MCF 10A (cell line): ENCODE data around the gene ZMYND11. TPM values are rescaled to one million over a fixed set of nuclear protein-coding genes. Genes with fewer than 3 reads are reported as not detected.

Source experiments
- BruUV-seq: library from RNA; stranded (reverse); fragments of 400-500 nt; replicated peaks from 2 replicates; lab custom pipeline; 2021; lab: Mats Ljungman, UMichigan
- CTCF ChIA-PET: fragments of 300-600 bp; sonication (Branson Sonifier 250); formaldehyde crosslinking; extraction: SDS; loops from one replicate; lab custom pipeline; 2021; ENCODE audit warnings: antibody characterized with exemption, inconsistent platforms; lab: Yijun Ruan, JAX
- POLR2A ChIA-PET: fragments of 300-600, 350-650 bp; sonication (Branson Sonifier 250); formaldehyde crosslinking; extraction: SDS; loops from one replicate; lab custom pipeline; 2020; ENCODE audit warnings: antibody characterized with exemption, inconsistent platforms; lab: Yijun Ruan, JAX
- DNase-seq: peaks from one replicate; pipeline ENCODE4 v3.0.0-alpha.2; 2018; ENCODE audit not compliant: unreplicated experiment
- H3K27ac Mint-ChIP-seq: one replicate; pipeline ENCODE4 v1.8.0; 2022; ENCODE audit warnings: mild to moderate bottlenecking, low read depth, mixed read lengths; ENCODE audit not compliant: unreplicated experiment
- H3K27me3 Mint-ChIP-seq: one replicate; pipeline ENCODE4 v1.8.0; 2022; ENCODE audit warnings: mixed read lengths; ENCODE audit not compliant: insufficient read depth, unreplicated experiment
- H3K36me3 Mint-ChIP-seq: one replicate; pipeline ENCODE4 v1.8.0; 2022; ENCODE audit warnings: mild to moderate bottlenecking, moderate library complexity, mixed read lengths; ENCODE audit not compliant: insufficient read depth, unreplicated experiment
- H3K4me1 Mint-ChIP-seq: one replicate; pipeline ENCODE4 v1.8.0; 2022; ENCODE audit warnings: mixed read lengths; ENCODE audit not compliant: insufficient read depth, unreplicated experiment
- H3K4me3 Mint-ChIP-seq: one replicate; pipeline ENCODE4 v1.8.0; 2022; ENCODE audit warnings: mild to moderate bottlenecking, moderate library complexity, mixed read lengths; ENCODE audit not compliant: unreplicated experiment
- H3K9me3 Mint-ChIP-seq: one replicate; pipeline ENCODE4 v1.8.0; 2022; ENCODE audit warnings: mixed read lengths; ENCODE audit not compliant: unreplicated experiment
- intact Hi-C: fragments of 100-400 bp; cut with micrococcal nuclease; formaldehyde crosslinking; loops from 2 replicates; pipeline ENCODE4 v1.14.1; 2022
- total RNA-seq: library from RNA; stranded (reverse); gene quantifications from 2 replicates; pipeline ENCODE4 v1.2.3, GENCODE V29; 2022
- TF ChIP-seq, protein P1 (sequence below): fragments of 200-600 bp; IDR thresholded peaks from one replicate; pipeline ENCODE4 v1.8.0; 2022; ENCODE audit warnings: antibody characterized with exemption, mild to moderate bottlenecking; ENCODE audit not compliant: unreplicated experiment

The ZMYND11 gene
- total RNA-seq, 1 experiment from 2014 or later = 70.4 TPM

DNA sequence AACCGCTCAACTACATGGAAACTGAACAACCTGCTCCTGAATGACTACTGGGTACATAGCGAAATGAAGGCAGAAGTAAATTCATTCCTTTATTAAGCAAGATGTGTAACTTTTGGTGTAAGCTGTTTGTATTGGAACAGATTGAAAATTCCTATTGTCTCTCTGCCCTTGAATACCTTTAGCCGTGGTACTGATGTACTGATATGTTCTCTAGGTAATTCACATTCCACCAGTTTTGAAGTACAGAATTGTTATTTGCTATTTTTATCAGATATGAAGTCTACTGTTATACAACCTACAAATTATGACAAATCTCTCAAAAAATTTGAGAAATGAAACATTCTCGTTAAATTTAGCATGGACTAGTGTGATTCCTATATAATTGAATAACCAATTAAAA, 17.7 kb downstream of the ZMYND11 start:
- Mint-ChIP-seq H3K4me1 (no peaks in the 10 kb centered on the region), H3K9me3 (peaks cover 7% of the 10 kb centered on the region), H3K36me3 (no peaks in the 10 kb centered on the region), H3K4me3 (no peak overlapping the region), H3K27me3 (no peaks in the 10 kb centered on the region), H3K27ac (no peak overlapping the region)
- no TSS peak for BruUV-seq
- TF ChIP-seq, protein P1, sequence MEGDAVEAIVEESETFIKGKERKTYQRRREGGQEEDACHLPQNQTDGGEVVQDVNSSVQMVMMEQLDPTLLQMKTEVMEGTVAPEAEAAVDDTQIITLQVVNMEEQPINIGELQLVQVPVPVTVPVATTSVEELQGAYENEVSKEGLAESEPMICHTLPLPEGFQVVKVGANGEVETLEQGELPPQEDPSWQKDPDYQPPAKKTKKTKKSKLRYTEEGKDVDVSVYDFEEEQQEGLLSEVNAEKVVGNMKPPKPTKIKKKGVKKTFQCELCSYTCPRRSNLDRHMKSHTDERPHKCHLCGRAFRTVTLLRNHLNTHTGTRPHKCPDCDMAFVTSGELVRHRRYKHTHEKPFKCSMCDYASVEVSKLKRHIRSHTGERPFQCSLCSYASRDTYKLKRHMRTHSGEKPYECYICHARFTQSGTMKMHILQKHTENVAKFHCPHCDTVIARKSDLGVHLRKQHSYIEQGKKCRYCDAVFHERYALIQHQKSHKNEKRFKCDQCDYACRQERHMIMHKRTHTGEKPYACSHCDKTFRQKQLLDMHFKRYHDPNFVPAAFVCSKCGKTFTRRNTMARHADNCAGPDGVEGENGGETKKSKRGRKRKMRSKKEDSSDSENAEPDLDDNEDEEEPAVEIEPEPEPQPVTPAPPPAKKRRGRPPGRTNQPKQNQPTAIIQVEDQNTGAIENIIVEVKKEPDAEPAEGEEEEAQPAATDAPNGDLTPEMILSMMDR = no peak
- ChIA-PET POLR2A (interaction anchor here (1.1 kb wide), 1 partner anchor 12 kb away, joined by 3 read pairs; no protein-coding TSS in a partner anchor), CTCF (no interaction called here)
- intact Hi-C loops = no loop called here
- DNase-seq = no peak

DNA sequence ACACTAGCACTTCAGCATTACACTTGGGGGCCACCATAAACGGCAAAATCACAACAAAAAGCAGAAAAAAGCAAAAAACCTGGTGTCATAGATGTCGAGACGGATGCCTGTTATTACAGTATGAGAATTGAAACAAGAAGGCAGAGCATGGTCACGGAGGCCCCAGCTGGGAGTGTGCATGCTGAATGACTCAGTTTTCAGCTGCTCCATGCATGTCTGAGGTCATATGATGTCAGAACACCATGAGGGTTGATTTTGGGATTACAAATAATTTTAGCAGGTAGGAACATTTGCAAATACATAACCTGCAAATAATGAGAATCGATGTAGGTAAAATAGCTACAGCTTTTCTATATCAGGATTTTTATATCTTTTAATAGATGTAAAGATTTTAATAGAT, 19.1 kb downstream of the ZMYND11 start:
- no peak for DNase-seq
- POLR2A ChIA-PET = interaction anchor here (0.7 kb wide), 1 partner anchor 21 kb away, joined by 4 read pairs; no protein-coding TSS in a partner anchor
- Mint-ChIP-seq H3K27me3 (no peaks in the 10 kb centered on the region), H3K27ac (no peak overlapping the region), H3K4me1 (no peaks in the 10 kb centered on the region), H3K36me3 (no peaks in the 10 kb centered on the region), H3K4me3 (no peak overlapping the region), H3K9me3 (peaks cover 7% of the 10 kb centered on the region)
- intact Hi-C loops = no loop called here
- CTCF ChIA-PET = no interaction called here
- TF ChIP-seq, protein P1 = no peak
- no TSS peak for BruUV-seq

DNA sequence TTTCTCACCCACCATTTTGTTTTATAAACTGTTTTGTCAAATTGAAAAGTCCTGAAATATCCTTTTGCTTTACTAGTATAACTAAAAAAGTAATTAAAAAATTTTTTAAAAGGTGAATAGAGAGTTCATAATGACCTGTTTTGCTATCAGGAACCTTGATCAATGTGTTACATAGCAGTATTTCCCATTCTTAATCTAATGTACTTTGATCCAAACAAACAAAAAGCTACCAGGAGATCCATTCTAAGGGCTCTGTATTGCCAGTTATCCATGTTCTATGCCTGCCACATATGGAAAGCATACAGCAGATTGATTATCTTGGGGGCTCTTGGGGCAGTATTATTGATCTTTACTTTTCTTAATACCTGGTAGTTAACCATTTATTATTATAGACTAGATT, 32.1 kb downstream of the ZMYND11 start:
- TF ChIP-seq, protein P1 = no peak
- peaks cover 2% of the 10 kb centered on the region for H3K36me3 Mint-ChIP-seq
- intact Hi-C loops = no loop called here

DNA sequence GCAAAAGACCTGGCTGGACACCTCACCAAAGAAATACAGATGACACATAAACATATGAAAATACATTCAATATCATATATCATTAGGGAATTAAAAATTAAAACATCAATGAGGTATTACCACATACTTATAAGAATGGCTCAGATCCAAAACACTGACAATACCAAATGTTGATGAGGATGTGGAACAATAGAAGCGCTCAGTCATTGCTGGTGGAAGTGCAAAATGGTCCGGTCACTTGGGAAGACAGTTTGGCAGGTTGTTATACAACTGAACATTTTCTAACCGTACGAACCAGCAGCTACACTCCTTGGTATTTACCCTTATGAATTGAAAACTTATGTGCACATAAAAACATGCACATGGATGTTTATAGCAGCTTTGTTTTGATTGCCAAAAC, 38.5 kb downstream of the ZMYND11 start:
- POLR2A ChIA-PET = no interaction called here
- intact Hi-C loops = no loop called here

More for the DNA sequence above, 32.1 kb downstream of the ZMYND11 start:
- no peaks in the 10 kb centered on the region for H3K4me1 Mint-ChIP-seq
- H3K27ac Mint-ChIP-seq = no peak overlapping the region
- H3K27me3 Mint-ChIP-seq = no peaks in the 10 kb centered on the region
- DNase-seq = no peak
- no TSS peak for BruUV-seq
- ChIA-PET POLR2A (interaction anchor here (0.6 to 0.7 kb wide), 2 partner anchors 9 to 47 kb away, joined by 3 read pairs; no protein-coding TSS in a partner anchor), CTCF (no interaction called here)
- no peak overlapping the region for H3K4me3 Mint-ChIP-seq
- peaks cover 33% of the 10 kb centered on the region for H3K9me3 Mint-ChIP-seq

More for the DNA sequence above, 38.5 kb downstream of the ZMYND11 start:
- Mint-ChIP-seq H3K27me3 (no peaks in the 10 kb centered on the region), H3K4me3 (no peak overlapping the region), H3K9me3 (peaks cover 15% of the 10 kb centered on the region), H3K4me1 (no peaks in the 10 kb centered on the region), H3K27ac (no peak overlapping the region), H3K36me3 (peaks cover 12% of the 10 kb centered on the region)
- CTCF ChIA-PET = no interaction called here
- no peak for DNase-seq
- TF ChIP-seq, protein P1 = no peak
- no TSS peak for BruUV-seq
